Measurements from ENCODE around the gene SURF6. TPM values are rescaled to one million over a fixed set of nuclear protein-coding genes. Genes with fewer than 3 reads are reported as not detected.

Gene SURF6
- total and polyA plus RNA-seq, 2 of the 8 experiments (the other 6 are each of a cell fraction or from before 2014, with no cell fraction given) = 6.1 to 23.7 TPM

DNA sequence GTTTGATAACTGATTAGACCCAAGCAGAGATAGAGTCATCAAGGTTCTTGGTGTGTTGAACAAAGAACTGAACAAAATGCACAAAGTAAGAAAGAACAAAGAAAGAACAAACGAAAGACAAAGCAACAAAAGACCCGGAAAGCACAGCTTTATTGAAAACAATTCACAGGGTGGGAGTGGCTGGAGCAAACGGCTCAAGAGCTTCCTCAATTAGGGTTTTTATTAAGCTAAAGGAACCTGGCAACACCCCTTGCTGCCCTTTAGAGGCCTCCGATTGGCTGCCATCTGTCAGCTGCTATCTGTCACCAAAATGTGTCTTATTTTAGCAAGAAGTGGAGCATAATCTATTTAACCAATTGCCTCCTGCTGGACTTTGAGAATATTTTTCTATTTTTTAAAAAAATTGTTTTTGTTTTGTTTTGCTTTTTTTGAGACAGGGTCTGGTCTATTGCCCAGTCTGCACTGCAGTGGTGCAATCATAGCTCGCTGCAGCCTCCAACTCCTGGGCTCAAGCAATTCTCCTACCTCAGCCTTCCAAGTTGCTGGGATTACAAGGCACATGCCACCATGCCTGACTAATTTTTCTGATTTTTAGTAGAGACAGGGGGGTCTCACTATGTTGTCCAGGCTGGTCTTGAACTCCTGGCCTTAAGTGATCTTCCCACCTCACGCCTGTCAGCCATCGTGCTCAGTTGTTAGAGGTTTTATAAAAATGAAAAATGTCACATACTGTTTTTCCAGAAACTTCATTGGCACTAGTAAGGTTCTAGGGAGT, 53.3 kb downstream of the SURF6 start:
- no peaks in the 10 kb centered on the region for H4K20me1 ChIP-seq (replicated peaks in 1 of 2; ENCODE audit: control insufficient read depth in 1 of 2, insufficient read depth in 2 of 2, low read length in 2 of 2)
- H4K5ac ChIP-seq (ENCODE audit: insufficient read length, low read depth, low read length) = no peak overlapping the region
- no peak overlapping the region for H3K27ac ChIP-seq (ENCODE audit: low read depth, low read length)
- H3K23ac ChIP-seq (ENCODE audit: insufficient read length) = no peak overlapping the region
- no peak overlapping the region for H2AK5ac ChIP-seq (ENCODE audit: low read depth, low read length)
- no peak overlapping the region for H4K91ac ChIP-seq (replicated peaks; ENCODE audit: insufficient read length, low read length)
- H3K9me3 ChIP-seq (ENCODE audit: insufficient read depth in 2 of 2, low read depth in 1 of 2, low read length in 1 of 2) = peaks cover 11 to 23% of the 10 kb centered on the region in 2 experiments; a peak in 3 of 4 replicates
- H3K27me3 ChIP-seq (replicated peaks in 1 of 4; ENCODE audit: control insufficient read depth in 3 of 4, extremely low read depth in 1 of 4, insufficient read depth in 3 of 4, low read length in 3 of 4) = peaks cover under 1 to 6% (median 4%) of the 10 kb centered on the region in 4 experiments; a peak in 3 of 7 replicates
- no peaks in the 10 kb centered on the region for H3K79me1 ChIP-seq (ENCODE audit: low read depth, low read length)
- H2BK5ac ChIP-seq (ENCODE audit: low read depth, low read length) = no peak overlapping the region
- H2BK12ac ChIP-seq (ENCODE audit: low read depth, low read length) = no peak overlapping the region
- ChIA-PET POLR2A (ENCODE audit: partially characterized antibody) (interaction anchor here (1.0 kb wide), 1 partner anchor 65 kb away, joined by 3 read pairs; the partner anchor contains the start of genes MED22 and RPL7A), CTCF (ENCODE audit: partially characterized antibody) (interaction anchor here (0.9 to 1.4 kb wide), 2 partner anchors 47 to 96 kb away, joined by 3 to 6 read pairs; no protein-coding TSS in a partner anchor)
- FAIRE-seq = no peak
- 84% methylated on average over 7 of the region's 7 CpGs; no CpG with 5 or more reads in 1 of the 2 experiments for WGBS, 2 experiments (ENCODE audit: extremely low coverage in 1 of 2, insufficient coverage in 1 of 2, insufficient read length in 1 of 2, insufficient replicate concordance in 2 of 2, low coverage in 1 of 2, low lambda C conversion rate in 2 of 2, missing lambda C conversion rate in 1 of 2)
- no peak overlapping the region for H4K8ac ChIP-seq (ENCODE audit: extremely low read depth, insufficient read depth, low read length)
- H3K4me3 ChIP-seq (ENCODE audit: extremely low read depth in 1 of 4, insufficient read depth in 2 of 4, low read depth in 3 of 4, low read length in 4 of 4) = no peak overlapping the region
- H3K36me3 ChIP-seq (ENCODE audit: control insufficient read depth in 2 of 4, insufficient read depth in 4 of 4, low read length in 3 of 4) = no peaks in the 10 kb centered on the region
- H2BK20ac ChIP-seq (ENCODE audit: low read length) = no peak overlapping the region
- TF ChIP-seq RFX5 (IDR thresholded peaks at IDR 0.05; ENCODE audit: borderline replicate concordance, low read depth, low read length) (peak; percentile 21; the same call in 1 of the 2 replicates), GTF2F1 (IDR thresholded peaks at IDR 0.05; ENCODE audit: borderline replicate concordance, low read depth, low read length) (no peak)
- H3K56ac ChIP-seq (replicated peaks; ENCODE audit: insufficient read length, low read depth, low read length) = no peak overlapping the region
- H3K9ac ChIP-seq (replicated peaks in 1 of 4; ENCODE audit: extremely low read depth in 1 of 4, low read depth in 3 of 4, low read length in 3 of 4) = no peak overlapping the region
- H3K14ac ChIP-seq (ENCODE audit: insufficient read length) = no peak overlapping the region
- H3K4ac ChIP-seq (replicated peaks; ENCODE audit: insufficient read length, low read depth, low read length) = no peak overlapping the region
- no peak overlapping the region for H2AFZ ChIP-seq (ENCODE audit: low read length)
- no peak overlapping the region for H2BK120ac ChIP-seq (replicated peaks; ENCODE audit: low read depth, low read length)
- H3K23me2 ChIP-seq (ENCODE audit: low read depth, low read length) = no peaks in the 10 kb centered on the region; the same call in 1 of the 2 replicates
- H3K18ac ChIP-seq (ENCODE audit: extremely low read depth, low read length) = no peak overlapping the region
- H3K4me2 ChIP-seq (ENCODE audit: insufficient read depth in 1 of 2, low read depth in 2 of 2, low read length in 2 of 2) = no peak overlapping the region
- H3K79me2 ChIP-seq (ENCODE audit: control insufficient read depth in 1 of 2, insufficient read depth in 2 of 2, low read length in 2 of 2) = no peaks in the 10 kb centered on the region
- DNase-seq (ENCODE audit: low read depth in 1 of 2, low spot score in 2 of 2) = no peak
- H2BK15ac ChIP-seq (ENCODE audit: low read length) = no peak overlapping the region
- no peaks in the 10 kb centered on the region for H3K4me1 ChIP-seq (replicated peaks in 1 of 4; ENCODE audit: control insufficient read depth in 3 of 4, insufficient read depth in 4 of 4, low read length in 3 of 4)
